PC-9 (cell line): ENCODE results near the gene MGAT5.

ENCODE experiments used
- CTCF ChIP-seq: fragments of 200-600 bp; sonication (generic); conservative IDR thresholded peaks from 2 replicates; pipeline ENCODE4 v1.6.1; 2017; ENCODE audit warnings: mixed run types, antibody characterized with exemption, mild to moderate bottlenecking, moderate library complexity
- EZH2 ChIP-seq: fragments of 200-600 bp; sonication (generic); IDR thresholded peaks from 2 replicates; pipeline ENCODE4 v1.8.0; 2017; ENCODE audit warnings: antibody characterized with exemption, low read depth

- TF ChIP-seq EZH2 (no peak), CTCF (no peak)
Observed at GRCh38 chr2:134385195-134385594, 131.3 kb downstream of the MGAT5 start.
